Tibial nerve (tissue), 4 donors: ENCODE results near the gene WDR37.

Experiments
- EP300 ChIP-seq, 2 donors: sonication (generic); formaldehyde crosslinking; IDR thresholded peaks; one replicate each; pipeline ENCODE4 v1.6.1; 2017; ENCODE audit warnings: antibody characterized with exemption in 2 of 2, mild to moderate bottlenecking in 1 of 2
- POLR2A ChIP-seq, 2 donors: fragments of 450-650 bp; IDR thresholded peaks; one replicate each; pipeline ENCODE4 v1.6.1; 2017; ENCODE audit warnings: antibody characterized with exemption in 2 of 2, mild to moderate bottlenecking in 2 of 2, moderate library complexity in 2 of 2
- TF ChIP-seq, protein P1 (sequence below), 5 experiments: fragments of 200-600 bp in 3 of 5; fragments of 450-650 bp in 2 of 5; sonication (generic) in 3 of 5; IDR thresholded peaks; one replicate each; pipeline ENCODE4 v1.5.1; 2016 to 2019; ENCODE audit warnings: antibody characterized with exemption in 5 of 5, mild to moderate bottlenecking in 3 of 5, moderate library complexity in 2 of 5

DNA sequence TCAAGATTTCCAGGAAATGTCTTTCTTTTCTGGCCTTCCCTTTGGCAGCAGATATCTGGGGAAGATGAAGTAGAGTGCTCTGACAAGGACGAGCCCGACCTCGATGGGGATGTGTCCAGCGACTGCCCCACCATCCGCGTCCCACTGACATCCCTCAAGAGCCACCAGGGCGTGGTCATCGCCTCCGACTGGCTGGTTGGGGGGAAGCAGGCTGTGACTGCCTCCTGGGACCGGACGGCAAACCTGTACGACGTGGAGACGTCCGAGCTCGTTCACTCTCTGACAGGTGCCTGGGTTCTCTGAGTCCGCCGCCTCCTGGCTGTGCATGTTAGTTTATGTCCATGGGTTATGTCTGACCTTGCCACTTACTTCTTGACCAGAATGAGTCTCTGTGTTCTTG lies 47.4 kb downstream of the WDR37 start:
- TF ChIP-seq POLR2A (IDR thresholded peaks at IDR 0.05) (no peak), EP300 (IDR thresholded peaks at IDR 0.05) (no peak)
- TF ChIP-seq, protein P1, sequence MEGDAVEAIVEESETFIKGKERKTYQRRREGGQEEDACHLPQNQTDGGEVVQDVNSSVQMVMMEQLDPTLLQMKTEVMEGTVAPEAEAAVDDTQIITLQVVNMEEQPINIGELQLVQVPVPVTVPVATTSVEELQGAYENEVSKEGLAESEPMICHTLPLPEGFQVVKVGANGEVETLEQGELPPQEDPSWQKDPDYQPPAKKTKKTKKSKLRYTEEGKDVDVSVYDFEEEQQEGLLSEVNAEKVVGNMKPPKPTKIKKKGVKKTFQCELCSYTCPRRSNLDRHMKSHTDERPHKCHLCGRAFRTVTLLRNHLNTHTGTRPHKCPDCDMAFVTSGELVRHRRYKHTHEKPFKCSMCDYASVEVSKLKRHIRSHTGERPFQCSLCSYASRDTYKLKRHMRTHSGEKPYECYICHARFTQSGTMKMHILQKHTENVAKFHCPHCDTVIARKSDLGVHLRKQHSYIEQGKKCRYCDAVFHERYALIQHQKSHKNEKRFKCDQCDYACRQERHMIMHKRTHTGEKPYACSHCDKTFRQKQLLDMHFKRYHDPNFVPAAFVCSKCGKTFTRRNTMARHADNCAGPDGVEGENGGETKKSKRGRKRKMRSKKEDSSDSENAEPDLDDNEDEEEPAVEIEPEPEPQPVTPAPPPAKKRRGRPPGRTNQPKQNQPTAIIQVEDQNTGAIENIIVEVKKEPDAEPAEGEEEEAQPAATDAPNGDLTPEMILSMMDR (IDR thresholded peaks at IDR 0.05): no peak
